H1 (cell line): ENCODE data around the gene TLR4. TPM values are rescaled to one million over a fixed set of nuclear protein-coding genes. Genes with fewer than 3 reads are reported as not detected.

Experiments
- CTCF ChIA-PET: fragments of 300-600 bp; sonication (Branson Sonifier 250); formaldehyde crosslinking; loops from one replicate; lab custom pipeline; 2021; ENCODE audit not compliant: partially characterized antibody; lab: Charles Lee
- POLR2A ChIA-PET: fragments of 300-600 bp; sonication (Branson Sonifier 250); formaldehyde crosslinking; loops from one replicate; lab custom pipeline; 2021; ENCODE audit warnings: inconsistent platforms; ENCODE audit not compliant: partially characterized antibody; lab: Charles Lee
- DNase-seq, 2 experiments: peaks; one replicate each; pipeline versions ENCODE4 v3.0.0 to v3.0.0-alpha.2; 2010 to 2022; ENCODE audit warnings: low spot score in 2 of 2, low read depth in 1 of 2, mixed read lengths in 1 of 2
- FAIRE-seq: peaks from 2 replicates; lab custom pipeline; 2011; peaks lifted over from hg19 to GRCh38; lab: Jason Lieb, UNC
- H2AFZ ChIP-seq: 2 replicates; pipeline ENCODE4 v1.8.1; 2012; ENCODE audit warnings: low read length, inconsistent platforms
- H2AK5ac ChIP-seq: 2 replicates; pipeline ENCODE4 v1.6.1; 2013; ENCODE audit warnings: low read depth, low read length
- H2BK120ac ChIP-seq: replicated peaks from 2 replicates; pipeline ENCODE3; 2013; ENCODE audit warnings: low read depth, low read length, inconsistent platforms
- H2BK12ac ChIP-seq: 2 replicates; pipeline ENCODE4 v1.6.1; 2013; ENCODE audit warnings: low read depth, low read length
- H2BK15ac ChIP-seq: 2 replicates; pipeline ENCODE4 v1.6.1; 2013; ENCODE audit warnings: low read length
- H2BK20ac ChIP-seq: 2 replicates; pipeline ENCODE4 v1.6.1; 2013; ENCODE audit warnings: low read length
- H2BK5ac ChIP-seq: 2 replicates; pipeline ENCODE4 v1.6.1; 2013; ENCODE audit warnings: low read depth, low read length
- H3K14ac ChIP-seq: 2 replicates; pipeline ENCODE4 v1.6.1; 2013; ENCODE audit warnings: inconsistent platforms; ENCODE audit not compliant: insufficient read length
- H3K18ac ChIP-seq: 2 replicates; pipeline ENCODE4 v1.6.1; 2013; ENCODE audit warnings: low read length; ENCODE audit errors: extremely low read depth
- H3K23ac ChIP-seq: 2 replicates; pipeline ENCODE4 v1.6.1; 2013; ENCODE audit warnings: inconsistent platforms; ENCODE audit not compliant: insufficient read length
- H3K23me2 ChIP-seq: 2 replicates; pipeline ENCODE4 v1.6.1; 2013; ENCODE audit warnings: low read depth, low read length
- H3K27ac ChIP-seq: 2 replicates; pipeline ENCODE4 v1.6.1; 2011; ENCODE audit warnings: low read depth, low read length, inconsistent platforms
- H3K27me3 ChIP-seq, 4 experiments: replicated peaks in 1 of 4; 1 replicate in 1 of 4; 2 replicates in 3 of 4; pipeline versions ENCODE4 v1.6.1 to v1.8.1; 2011 to 2013; ENCODE audit warnings: low read length in 3 of 4, mild to moderate bottlenecking in 3 of 4, inconsistent platforms in 2 of 4, mixed read lengths in 2 of 4, moderate library complexity in 1 of 4; ENCODE audit not compliant: control insufficient read depth in 3 of 4, insufficient read depth in 3 of 4; ENCODE audit errors: extremely low read depth in 1 of 4
- H3K36me3 ChIP-seq, 4 experiments: 2 replicates each; pipeline versions ENCODE4 v1.6.1 to v1.8.1; 2011 to 2013; ENCODE audit warnings: mild to moderate bottlenecking in 4 of 4, low read length in 3 of 4, moderate library complexity in 2 of 4, control low read depth in 1 of 4, inconsistent platforms in 1 of 4; ENCODE audit not compliant: insufficient read depth in 4 of 4, control insufficient read depth in 2 of 4
- H3K4ac ChIP-seq: replicated peaks from 2 replicates; pipeline ENCODE3; 2013; ENCODE audit warnings: low read length, low read depth, mixed read lengths, inconsistent platforms; ENCODE audit not compliant: insufficient read length
- H3K4me1 ChIP-seq, 4 experiments: replicated peaks in 1 of 4; 1 replicate in 1 of 4; 2 replicates in 3 of 4; pipeline versions ENCODE4 v1.6.1 to v1.8.1; 2011 to 2013; ENCODE audit warnings: low read length in 3 of 4, inconsistent platforms in 2 of 4, mixed read lengths in 1 of 4; ENCODE audit not compliant: insufficient read depth in 4 of 4, control insufficient read depth in 3 of 4
- H3K4me2 ChIP-seq, 2 experiments: 2 replicates each; pipeline versions ENCODE4 v1.6.1 to v1.8.1; 2011 to 2013; ENCODE audit warnings: low read depth in 2 of 2, low read length in 2 of 2, control low read depth in 1 of 2, inconsistent platforms in 1 of 2, mild to moderate bottlenecking in 1 of 2; ENCODE audit not compliant: insufficient read depth in 1 of 2
- H3K4me3 ChIP-seq, 4 experiments: fragments of 200-600, 300-600 bp in 1 of 4; sonication (generic), shearing (Covaris generic), sonication (Bioruptor Twin) in 1 of 4; 2 replicates each; pipeline versions ENCODE4 v1.5.1 to v1.8.1; 2011 to 2016; ENCODE audit warnings: low read length in 4 of 4, low read depth in 3 of 4, control low read depth in 2 of 4, inconsistent platforms in 2 of 4, mild to moderate bottlenecking in 2 of 4, mixed read lengths in 1 of 4, moderate library complexity in 1 of 4; ENCODE audit not compliant: insufficient read depth in 2 of 4; ENCODE audit errors: extremely low read depth in 1 of 4
- H3K56ac ChIP-seq: replicated peaks from 2 replicates; pipeline ENCODE3; 2013; ENCODE audit warnings: low read depth, mild to moderate bottlenecking, mixed read lengths, low read length, inconsistent platforms; ENCODE audit not compliant: insufficient read length
- H3K79me1 ChIP-seq: 2 replicates; pipeline ENCODE4 v1.6.1; 2013; ENCODE audit warnings: low read depth, low read length, control low read depth
- H3K79me2 ChIP-seq, 2 experiments: 2 replicates each; pipeline versions ENCODE4 v1.6.1 to v1.8.1; 2012 to 2013; ENCODE audit warnings: low read length in 2 of 2, mild to moderate bottlenecking in 2 of 2, inconsistent platforms in 1 of 2; ENCODE audit not compliant: insufficient read depth in 2 of 2, control insufficient read depth in 1 of 2
- H3K9ac ChIP-seq, 4 experiments: replicated peaks in 1 of 4; 1 replicate in 1 of 4; 2 replicates in 3 of 4; pipeline versions ENCODE4 v1.6.1 to v1.8.1; 2011 to 2013; ENCODE audit warnings: low read depth in 3 of 4, low read length in 3 of 4, control low read depth in 2 of 4, mild to moderate bottlenecking in 2 of 4, moderate library complexity in 2 of 4, inconsistent platforms in 1 of 4; ENCODE audit errors: extremely low read depth in 1 of 4
- H3K9me3 ChIP-seq, 2 experiments: 2 replicates each; pipeline versions ENCODE4 v1.6.1 to v1.8.1; 2012 to 2013; ENCODE audit warnings: mild to moderate bottlenecking in 2 of 2, moderate library complexity in 2 of 2, control low read depth in 1 of 2, inconsistent platforms in 1 of 2, low read depth in 1 of 2, low read length in 1 of 2, mixed read lengths in 1 of 2; ENCODE audit not compliant: insufficient read depth in 2 of 2
- H4K20me1 ChIP-seq, 2 experiments: replicated peaks in 1 of 2; 2 replicates each; pipeline versions ENCODE3 to v1.8.1; 2011 to 2013; ENCODE audit warnings: inconsistent platforms in 2 of 2, low read length in 2 of 2, mild to moderate bottlenecking in 1 of 2; ENCODE audit not compliant: insufficient read depth in 2 of 2, control insufficient read depth in 1 of 2
- H4K5ac ChIP-seq: 2 replicates; pipeline ENCODE4 v1.6.1; 2013; ENCODE audit warnings: low read length, low read depth, mixed read lengths, inconsistent platforms; ENCODE audit not compliant: insufficient read length
- H4K8ac ChIP-seq: 2 replicates; pipeline ENCODE4 v1.8.0; 2013; ENCODE audit warnings: mild to moderate bottlenecking, moderate library complexity, low read length, inconsistent platforms; ENCODE audit not compliant: insufficient read depth; ENCODE audit errors: extremely low read depth
- H4K91ac ChIP-seq: replicated peaks from 2 replicates; pipeline ENCODE3; 2013; ENCODE audit warnings: low read length, mixed read lengths, inconsistent platforms; ENCODE audit not compliant: insufficient read length
- BACH1 ChIP-seq: IDR thresholded peaks from 2 replicates; pipeline ENCODE4 v1.6.1; 2012; ENCODE audit warnings: low read length, improper control_type of control experiment
- BCL11A ChIP-seq, 2 experiments: IDR thresholded peaks; one replicate each; pipeline ENCODE4 v1.6.1; 2011; ENCODE audit warnings: low read depth in 2 of 2, low read length in 2 of 2, mild to moderate bottlenecking in 2 of 2
- BRCA1 ChIP-seq: IDR thresholded peaks from 2 replicates; pipeline ENCODE4 v1.6.1; 2012; ENCODE audit warnings: low read depth, low read length, improper control_type of control experiment
- CBX5 ChIP-seq: fragments of 300-800, 300-1000 bp; sonication (generic); IDR thresholded peaks from 2 replicates; pipeline ENCODE4 v1.7.1; 2016; ENCODE audit warnings: antibody characterized with exemption, low read length, low read depth
- CBX8 ChIP-seq: fragments of 300-800, 300-1000 bp; sonication (generic); IDR thresholded peaks from 2 replicates; pipeline ENCODE4 v1.7.1; 2016; ENCODE audit warnings: low read depth, low read length, borderline replicate concordance
- CREB1 ChIP-seq: IDR thresholded peaks from 2 replicates; pipeline ENCODE4 v1.6.1; 2012; ENCODE audit warnings: inconsistent platforms
- E2F6 ChIP-seq: IDR thresholded peaks from 2 replicates; pipeline ENCODE4 v1.6.1; 2012; ENCODE audit warnings: inconsistent platforms
- EZH2 ChIP-seq: fragments of 200-600 bp; sonication (generic); IDR thresholded peaks from 2 replicates; pipeline ENCODE4 v1.7.1; 2012; ENCODE audit warnings: low read depth, mild to moderate bottlenecking, moderate library complexity, low read length, inconsistent platforms; ENCODE audit not compliant: severe bottlenecking
- FOSL1 ChIP-seq: IDR thresholded peaks from 2 replicates; pipeline ENCODE4 v1.6.1; 2011; ENCODE audit warnings: mild to moderate bottlenecking, low read depth, low read length, moderate library complexity; ENCODE audit not compliant: insufficient read depth
- GTF2F1 ChIP-seq: IDR thresholded peaks from 2 replicates; pipeline ENCODE4 v1.6.1; 2012; ENCODE audit warnings: low read depth, low read length, improper control_type of control experiment, borderline replicate concordance
- RFX5 ChIP-seq: IDR thresholded peaks from 2 replicates; pipeline ENCODE4 v1.6.1; 2011; ENCODE audit warnings: low read depth, low read length, improper control_type of control experiment, borderline replicate concordance
- RXRA ChIP-seq: IDR thresholded peaks from 2 replicates; pipeline ENCODE4 v1.6.1; 2011; ENCODE audit warnings: low read depth, mild to moderate bottlenecking, low read length, moderate library complexity; ENCODE audit not compliant: insufficient read depth
- SAP30 ChIP-seq: fragments of 300-600 bp; sonication (generic); IDR thresholded peaks from 2 replicates; pipeline ENCODE4 v1.7.1; 2012; ENCODE audit warnings: low read length, moderate library complexity, mild to moderate bottlenecking, inconsistent platforms; ENCODE audit not compliant: insufficient read depth, insufficient replicate concordance
- SIX5 ChIP-seq: IDR thresholded peaks from 2 replicates; pipeline ENCODE4 v1.6.1; 2011; ENCODE audit warnings: mild to moderate bottlenecking, low read depth, low read length
- YY1 ChIP-seq: IDR thresholded peaks from 2 replicates; pipeline ENCODE4 v1.6.1; 2011; ENCODE audit warnings: low read depth, mild to moderate bottlenecking, low read length
- WGBS, 2 experiments: shearing (Covaris generic) in 1 of 2; methylation state at CpG; one replicate each; pipeline versions ENCODE4 v1.1.6 to v1.1.7; 2013 to 2015; ENCODE audit warnings: low lambda C conversion rate in 2 of 2, mixed read lengths in 2 of 2, inconsistent platforms in 1 of 2, low coverage in 1 of 2, missing lambda C conversion rate in 1 of 2; ENCODE audit not compliant: insufficient replicate concordance in 2 of 2, insufficient coverage in 1 of 2, insufficient read length in 1 of 2; ENCODE audit errors: extremely low coverage in 1 of 2, missing lambda C conversion rate in 1 of 2; 5-methylcytosine and 5-hydroxymethylcytosine counted together
- polyA plus RNA-seq, 7 experiments: library from polyadenylated mRNA; depleted of rRNA in 3 of 7; stranded (reverse) in 5 of 7; unstranded in 2 of 7; fragments of >200 nt in 5 of 7; fragments of 200-250 nt in 2 of 7; gene quantifications; 1 replicate in 5 of 7; 2 replicates in 1 of 7; 4 replicates in 1 of 7; pipeline versions ENCODE4 v1.2.1 to v1.2.3, GENCODE V29; 2011 to 2013; ENCODE audit warnings: missing spikeins in 2 of 7, mixed read lengths in 2 of 7
- total RNA-seq: library from RNA; stranded (reverse); fragmentation: NEBNext Ultra II Directional; extraction: Animal tissue kit (Norgen Biotek cat#: 25700); gene quantifications from 2 replicates; pipeline ENCODE4 v1.2.1, GENCODE V29; 2021

TLR4 gene
- total and polyA plus RNA-seq, 2 of the 8 experiments (the other 6 are each of a cell fraction or from before 2014, with no cell fraction given): 0.02 to 0.17 TPM

- Histone ChIP-seq H3K27me3 (no peaks in the 10 kb centered on the region), H2BK15ac (no peak overlapping the region), H3K4me3 (no peak overlapping the region), H4K91ac (no peak overlapping the region), H3K23ac (no peak overlapping the region), H3K18ac (no peak overlapping the region), H4K8ac (no peak overlapping the region), H3K4me1 (no peaks in the 10 kb centered on the region), H3K79me1 (no peaks in the 10 kb centered on the region), H2BK12ac (no peak overlapping the region), H3K4me2 (no peak overlapping the region), H3K36me3 (no peaks in the 10 kb centered on the region), H2AFZ (no peak overlapping the region), H3K9ac (no peak overlapping the region), H2AK5ac (no peak overlapping the region), H3K79me2 (no peaks in the 10 kb centered on the region), H3K14ac (no peak overlapping the region), H4K5ac (no peak overlapping the region), H3K27ac (no peak overlapping the region), H3K56ac (no peak overlapping the region), H2BK120ac (no peak overlapping the region), H2BK5ac (no peak overlapping the region), H3K4ac (no peak overlapping the region), H3K9me3 (no peaks in the 10 kb centered on the region), H3K23me2 (peaks cover 2% of the 10 kb centered on the region; the same call in 1 of the 2 replicates), H2BK20ac (no peak overlapping the region), H4K20me1 (no peaks in the 10 kb centered on the region)
- WGBS, 2 experiments: 91% methylated on average over 4 of the region's 4 CpGs; no CpG with 5 or more reads in 1 of the 2 experiments
- CTCF ChIA-PET: no interaction called here
- POLR2A ChIA-PET: no interaction called here
- DNase-seq (no peak), FAIRE-seq (no peak)
- TF ChIP-seq SIX5 (no peak), SAP30 (no peak), CBX5 (no peak), FOSL1 (no peak), E2F6 (no peak), RXRA (no peak), CREB1 (no peak), BCL11A (IDR thresholded peaks at IDR 0.05; ENCODE audit: low read depth in 2 of 2, low read length in 2 of 2) (no peak), GTF2F1 (no peak), BACH1 (no peak), RFX5 (no peak), BRCA1 (no peak), YY1 (no peak), CBX8 (no peak), EZH2 (no peak)
Measured at GRCh38 chr9:117763314-117763713, 59.1 kb downstream of the TLR4 start.
